NB4 (cell line): ENCODE results near the gene PSMC3.
"Not testable (repeated sequence)": the region's sequence is repeated elsewhere in the genome, so short reads cannot be mapped to it uniquely, and the experiment has no call there.

Experiments used
- DNase-seq: peaks from one replicate; pipeline ENCODE4 v3.0.0; 2010; ENCODE audit warnings: low read depth
- H3K4me3 ChIP-seq: one replicate; pipeline ENCODE4 v1.5.1; 2011; ENCODE audit warnings: mild to moderate bottlenecking, low read depth, low read length, moderate library complexity
- MYC ChIP-seq: IDR thresholded peaks from 2 replicates; pipeline ENCODE4 v1.6.1; 2011; ENCODE audit warnings: low read depth, low read length
- POLR2A ChIP-seq: IDR thresholded peaks from 2 replicates; pipeline ENCODE4 v1.6.1; 2011; ENCODE audit warnings: mild to moderate bottlenecking; ENCODE audit not compliant: insufficient read length; ENCODE audit errors: extremely low read depth
- TF ChIP-seq, protein P1 (sequence below): IDR thresholded peaks from one replicate; pipeline ENCODE4 v1.5.1; 2012; ENCODE audit warnings: low read depth, low read length
- TF ChIP-seq, protein P2 (sequence below): IDR thresholded peaks from 2 replicates; pipeline ENCODE4 v1.6.1; 2011; ENCODE audit warnings: low read depth, low read length

PSMC3 gene

GRCh38 chr11:47454258-47454671, 28.0 kb upstream of the PSMC3 start:
- DNase-seq: peak; percentile 90
- H3K4me3 ChIP-seq: not testable (repeated sequence)
- 0 out of 2 replicates have a peak, but pooled peaks have one; percentile 49 for TF ChIP-seq MYC
- TF ChIP-seq, protein P1, sequence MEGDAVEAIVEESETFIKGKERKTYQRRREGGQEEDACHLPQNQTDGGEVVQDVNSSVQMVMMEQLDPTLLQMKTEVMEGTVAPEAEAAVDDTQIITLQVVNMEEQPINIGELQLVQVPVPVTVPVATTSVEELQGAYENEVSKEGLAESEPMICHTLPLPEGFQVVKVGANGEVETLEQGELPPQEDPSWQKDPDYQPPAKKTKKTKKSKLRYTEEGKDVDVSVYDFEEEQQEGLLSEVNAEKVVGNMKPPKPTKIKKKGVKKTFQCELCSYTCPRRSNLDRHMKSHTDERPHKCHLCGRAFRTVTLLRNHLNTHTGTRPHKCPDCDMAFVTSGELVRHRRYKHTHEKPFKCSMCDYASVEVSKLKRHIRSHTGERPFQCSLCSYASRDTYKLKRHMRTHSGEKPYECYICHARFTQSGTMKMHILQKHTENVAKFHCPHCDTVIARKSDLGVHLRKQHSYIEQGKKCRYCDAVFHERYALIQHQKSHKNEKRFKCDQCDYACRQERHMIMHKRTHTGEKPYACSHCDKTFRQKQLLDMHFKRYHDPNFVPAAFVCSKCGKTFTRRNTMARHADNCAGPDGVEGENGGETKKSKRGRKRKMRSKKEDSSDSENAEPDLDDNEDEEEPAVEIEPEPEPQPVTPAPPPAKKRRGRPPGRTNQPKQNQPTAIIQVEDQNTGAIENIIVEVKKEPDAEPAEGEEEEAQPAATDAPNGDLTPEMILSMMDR: peak; percentile 86
- TF ChIP-seq, protein P2, sequence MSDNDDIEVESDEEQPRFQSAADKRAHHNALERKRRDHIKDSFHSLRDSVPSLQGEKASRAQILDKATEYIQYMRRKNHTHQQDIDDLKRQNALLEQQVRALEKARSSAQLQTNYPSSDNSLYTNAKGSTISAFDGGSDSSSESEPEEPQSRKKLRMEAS: peak; percentile 66; the same call in 1 of the 2 replicates

GRCh38 chr11:47453365-47453764, 27.1 kb upstream of the PSMC3 start:
- no peak overlapping the region for H3K4me3 ChIP-seq
- TF ChIP-seq, protein P2: no peak
- TF ChIP-seq, protein P1: no peak
- TF ChIP-seq POLR2A: no peak
- TF ChIP-seq MYC: no peak
- no peak for DNase-seq

DNA sequence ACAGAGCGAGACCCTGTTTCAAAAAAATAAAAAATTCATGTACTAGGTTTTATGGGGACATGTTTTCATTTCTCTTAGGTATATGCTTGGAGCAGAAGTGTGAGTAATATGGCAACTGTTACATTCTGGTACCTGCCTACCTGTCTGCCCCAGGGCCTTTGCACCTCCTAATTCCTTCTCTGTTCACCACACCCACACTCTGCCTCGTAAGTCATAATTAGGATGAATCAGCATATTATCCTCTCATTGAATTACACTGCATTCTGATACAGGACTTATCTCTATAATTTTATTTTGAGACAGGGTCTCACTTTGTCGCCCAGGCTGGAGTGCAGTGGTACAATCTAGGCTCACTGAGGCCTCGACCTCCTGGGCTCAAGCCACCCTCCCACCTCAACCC, 25.8 kb upstream of the PSMC3 start:
- no peak for DNase-seq
- TF ChIP-seq MYC: no peak
- no peak for TF ChIP-seq POLR2A
- TF ChIP-seq, protein P1: no peak
- TF ChIP-seq, protein P2: no peak
- H3K4me3 ChIP-seq: no peak overlapping the region

GRCh38 chr11:47451436-47451835, 25.2 kb upstream of the PSMC3 start:
- no peak overlapping the region for H3K4me3 ChIP-seq
- TF ChIP-seq MYC (no peak), POLR2A (no peak)
- TF ChIP-seq, protein P2: no peak
- TF ChIP-seq, protein P1: no peak

DNA sequence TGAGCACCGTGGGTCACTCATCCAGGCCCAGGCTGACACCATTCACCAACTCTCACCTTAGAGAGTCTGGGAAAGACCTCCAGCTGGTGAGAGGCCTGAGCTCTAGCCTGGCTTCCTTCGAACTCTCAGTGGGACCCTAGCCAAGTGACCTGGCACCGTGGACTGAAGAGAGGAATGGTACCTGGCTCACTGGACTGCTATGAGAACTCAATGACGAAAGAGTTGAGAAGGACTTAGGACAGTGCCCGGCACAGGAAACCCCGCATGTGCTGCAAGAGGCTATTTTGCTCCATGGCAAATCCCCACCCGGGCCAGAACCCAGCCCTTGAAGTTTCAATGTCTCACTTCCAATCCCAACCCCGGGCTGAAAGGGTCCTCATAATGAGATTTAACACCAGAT, 23.3 kb upstream of the PSMC3 start:
- TF ChIP-seq, protein P2: no peak
- TF ChIP-seq POLR2A: no peak
- TF ChIP-seq, protein P1: no peak
- no peak for TF ChIP-seq MYC
- no peak overlapping the region for H3K4me3 ChIP-seq
- DNase-seq: no peak

More at GRCh38 chr11:47451436-47451835, 25.2 kb upstream of the PSMC3 start:
- no peak for DNase-seq
